OCI-LY1 (cell line): ENCODE measurements around the gene TMEM40.

Experiments used
- CTCF ChIP-seq: fragments of 200-600 bp; sonication (generic), shearing (Covaris generic); IDR thresholded peaks from 2 replicates; pipeline ENCODE4 v1.5.1; 2017; ENCODE audit warnings: mild to moderate bottlenecking, antibody characterized with exemption, low read length, moderate library complexity, mixed read lengths
- EZH2 ChIP-seq: fragments of 200-600 bp; sonication (generic), shearing (Covaris generic); IDR thresholded peaks from 2 replicates; pipeline ENCODE4 v1.8.0; 2017; ENCODE audit warnings: borderline replicate concordance, mixed run types, mild to moderate bottlenecking, antibody characterized with exemption, low read length, moderate library complexity, mixed read lengths

GRCh38 chr3:12709334-12709733 is 49.7 kb downstream of the TMEM40 start:
- TF ChIP-seq CTCF (no peak), EZH2 (no peak)
